ENCODE results near the gene EPN2.
A peak's percentile ranks its signal among the peaks of the same experiment; 100 is the strongest.

Gene EPN2

GRCh38 chr17:19313066-19313745 lies 76.0 kb downstream of the EPN2 start:
- no peak for FAIRE-seq

DNA sequence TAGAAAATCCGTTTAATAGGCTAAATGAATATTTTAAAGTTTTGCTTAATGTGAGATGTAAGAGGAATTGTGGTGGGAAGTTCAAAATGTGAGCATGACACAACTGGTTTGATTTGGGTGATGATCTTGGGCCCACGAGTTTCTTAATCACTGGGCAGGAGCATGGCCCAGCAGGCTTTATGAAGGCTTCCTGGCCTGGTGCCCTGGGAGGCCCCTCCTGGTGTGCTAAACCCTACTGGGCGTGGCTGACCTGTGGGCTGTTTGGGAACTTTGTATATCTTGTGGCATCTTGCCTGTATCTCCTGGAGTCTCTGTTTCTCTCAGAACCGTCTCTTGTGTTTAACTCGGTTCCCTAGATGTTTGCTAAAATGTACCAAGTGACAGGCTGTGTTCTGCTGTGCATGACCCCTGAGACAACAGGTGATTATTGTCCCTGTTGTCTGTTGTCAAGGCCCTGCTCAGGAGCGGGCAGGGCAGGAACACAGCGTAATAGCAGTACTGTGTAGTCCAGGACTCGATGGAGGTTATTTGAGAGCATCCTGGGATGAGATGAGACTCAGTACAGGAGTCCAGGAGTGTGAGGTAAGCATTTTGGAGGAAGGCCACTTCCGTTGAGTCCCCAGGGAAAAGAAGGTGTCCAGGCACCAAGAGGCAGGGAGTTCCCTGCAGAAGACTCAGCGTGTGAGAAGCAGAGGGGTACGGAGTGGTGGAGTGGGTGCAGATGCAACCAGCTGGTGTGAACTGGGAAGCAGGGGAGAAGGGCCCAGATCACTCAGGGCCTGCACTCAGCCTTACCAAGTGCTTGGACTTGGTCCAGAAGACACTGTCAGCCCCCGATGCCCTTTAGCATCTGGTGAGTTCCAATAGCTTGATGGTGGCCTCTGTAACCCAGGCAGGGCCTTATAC lies 76.8 kb downstream of the EPN2 start:
- no peak for FAIRE-seq

DNA sequence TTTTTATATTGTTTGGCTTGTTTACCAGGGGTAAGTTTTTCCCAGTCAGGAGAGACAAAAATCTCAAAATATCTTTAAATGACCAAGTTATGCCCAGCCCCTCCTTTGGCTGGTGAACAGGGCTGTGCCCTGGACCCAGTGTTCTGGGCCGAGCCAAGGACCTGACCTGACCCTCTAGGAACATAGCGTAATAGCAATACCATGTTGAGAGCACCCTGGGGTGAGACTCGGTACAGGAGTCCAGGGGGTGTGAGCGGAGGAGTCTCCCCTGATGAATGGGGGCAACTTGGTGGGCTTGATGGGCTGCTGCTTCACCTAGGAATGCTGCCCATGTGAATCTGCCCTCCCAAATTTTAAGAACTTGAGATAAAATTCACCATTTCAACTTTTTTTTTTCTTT lies 77.9 kb downstream of the EPN2 start:
- FAIRE-seq: no peak

GRCh38 chr17:19316761-19317358 lies 79.7 kb downstream of the EPN2 start:
- FAIRE-seq: no peak

DNA sequence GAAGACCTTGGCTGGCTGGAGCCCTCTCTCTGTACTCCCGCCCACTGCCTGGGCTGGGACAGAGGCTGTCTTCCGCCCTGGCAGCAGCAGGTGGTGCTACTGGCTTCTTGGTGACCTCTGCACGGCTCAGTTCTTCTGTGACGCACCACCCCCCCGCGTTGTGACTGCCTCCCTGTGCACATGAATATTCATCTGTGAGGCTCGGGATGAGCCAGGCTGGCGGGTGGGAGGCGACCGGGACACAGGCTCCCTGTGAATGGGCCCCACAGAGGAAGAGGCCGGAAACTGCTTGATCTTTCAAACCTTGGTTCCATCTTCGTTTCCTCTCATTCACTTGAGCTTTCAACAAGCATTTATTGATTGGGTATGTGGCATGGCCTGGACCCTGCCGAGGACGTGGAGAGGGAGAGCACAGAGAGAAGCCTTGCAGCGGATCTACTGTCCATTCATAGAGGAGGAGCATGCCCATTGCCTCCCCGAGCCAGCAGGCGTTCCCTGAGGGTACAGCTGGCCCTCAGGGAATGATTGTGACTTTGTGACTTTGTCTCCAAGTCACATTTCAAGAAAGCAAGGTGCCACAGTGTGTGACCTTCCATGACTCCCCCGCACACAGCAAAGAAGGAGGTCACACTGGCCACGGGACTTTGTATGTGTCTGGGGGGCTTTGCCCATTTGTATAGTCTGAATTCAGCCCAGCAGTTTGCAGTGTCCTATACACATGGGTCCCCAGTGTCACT lies 80.4 kb downstream of the EPN2 start:
- no peak for FAIRE-seq

GRCh38 chr17:19318611-19319010 lies 81.4 kb downstream of the EPN2 start:
- no peak for FAIRE-seq

- FAIRE-seq: no peak
Measured at GRCh38 chr17:19319771-19320505, 82.8 kb downstream of the EPN2 start.

- no peak for FAIRE-seq
Measured at GRCh38 chr17:19320876-19321275, 83.7 kb downstream of the EPN2 start.

DNA sequence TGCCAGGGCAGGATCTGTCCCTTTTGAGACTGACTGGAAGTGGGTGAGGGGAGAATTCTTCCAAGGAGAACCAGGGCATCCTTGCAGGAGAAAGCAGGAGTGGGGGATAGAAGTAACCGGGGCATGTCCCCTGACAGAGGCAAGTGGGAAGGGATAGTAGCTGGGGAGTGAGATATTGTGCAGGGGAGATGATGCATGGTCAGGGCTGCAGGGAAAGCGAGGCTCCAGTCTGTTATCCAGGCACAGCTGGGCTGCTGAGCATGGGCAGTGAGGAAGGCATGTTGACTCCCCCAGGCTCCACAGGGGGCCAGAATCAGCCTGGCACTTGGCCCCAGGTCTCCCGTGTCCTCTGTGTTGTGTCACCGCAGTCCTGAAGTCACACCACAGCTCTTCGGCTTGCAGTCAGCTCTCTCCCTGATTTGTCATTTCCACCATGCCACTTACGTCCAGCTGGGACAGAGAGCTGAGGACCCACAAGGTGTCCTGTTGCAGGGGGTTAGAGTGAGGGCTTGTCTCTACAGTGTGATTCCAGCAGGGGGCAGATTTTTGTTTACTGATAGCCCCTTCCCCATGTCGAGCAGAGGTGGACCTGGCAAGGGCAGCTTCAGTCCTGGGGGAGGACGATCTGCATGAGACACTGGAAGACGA lies 84.4 kb downstream of the EPN2 start:
- FAIRE-seq: no peak

GRCh38 chr17:19322129-19322505 lies 85.0 kb downstream of the EPN2 start:
- FAIRE-seq: no peak

DNA sequence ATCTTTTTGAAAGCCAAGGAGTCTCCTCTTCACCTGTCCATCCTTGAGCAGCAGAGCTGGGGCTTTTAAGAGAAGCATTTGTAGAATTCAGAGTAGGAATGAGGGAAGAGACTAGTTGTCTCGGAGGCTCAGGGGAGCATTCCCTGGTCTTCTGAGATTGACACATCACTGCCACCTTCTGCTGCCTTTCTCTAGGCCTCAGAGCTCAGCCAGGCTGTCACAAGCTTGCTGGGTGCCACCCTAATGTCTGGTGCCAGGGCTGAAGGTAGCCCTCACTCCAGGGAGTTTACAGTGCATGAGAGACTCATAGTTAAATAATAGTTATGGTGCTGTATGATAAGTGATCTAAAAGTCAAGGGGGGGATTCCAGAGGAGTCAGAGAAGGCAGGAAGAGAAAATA lies 85.7 kb downstream of the EPN2 start:
- FAIRE-seq: no peak

DNA sequence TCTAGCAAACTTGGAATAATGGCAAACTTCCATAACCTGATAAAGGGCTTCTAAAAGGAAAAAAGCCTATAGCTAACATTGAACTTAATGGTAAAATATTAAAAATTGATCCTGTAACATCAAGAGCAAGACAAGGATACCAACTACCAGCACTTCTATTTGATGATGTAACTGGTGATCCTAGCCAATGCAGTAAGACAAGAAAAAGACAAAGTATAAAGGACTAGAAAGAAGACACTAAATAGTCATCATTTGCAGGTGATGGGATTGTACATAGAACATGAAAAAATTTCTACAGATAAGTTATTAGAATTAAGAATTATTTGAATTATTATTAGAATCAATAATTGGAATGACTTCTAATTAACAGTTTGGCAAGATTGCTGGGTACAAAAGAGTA lies 88.4 kb downstream of the EPN2 start:
- FAIRE-seq: peak; percentile 54

DNA sequence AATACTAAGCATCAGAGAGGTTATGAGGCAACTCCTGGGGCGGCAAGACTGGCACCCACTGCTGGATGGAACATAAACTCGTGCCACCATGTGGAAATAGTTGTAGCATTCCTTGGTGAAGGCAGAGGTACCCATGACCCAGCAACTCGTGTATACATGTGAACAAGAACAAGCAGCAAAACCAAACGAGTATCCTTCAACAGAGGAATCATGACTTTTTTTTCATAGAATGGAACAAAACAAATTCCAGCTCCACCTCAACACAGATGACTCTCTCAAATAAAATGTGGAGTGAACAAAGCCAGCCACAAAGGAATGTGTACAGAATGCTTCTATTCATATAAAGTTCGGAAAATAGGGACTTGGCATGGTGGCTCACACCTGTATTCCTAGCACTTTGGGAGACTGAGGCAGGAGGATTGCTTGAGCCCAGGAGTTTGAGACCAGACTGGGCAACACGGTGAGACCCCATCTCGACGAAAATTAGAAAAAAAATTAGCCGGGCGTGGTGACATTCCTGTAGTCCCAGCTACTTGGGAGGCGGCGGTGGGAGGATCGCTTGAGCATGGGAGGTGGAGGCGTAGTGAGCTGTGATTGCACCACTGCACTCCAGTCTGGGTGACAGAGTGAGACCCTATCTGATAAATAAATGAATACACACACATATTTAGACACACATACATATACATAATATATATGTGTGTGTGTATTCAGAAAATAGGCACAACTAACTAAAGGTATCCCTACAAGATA lies 90.0 kb downstream of the EPN2 start:
- FAIRE-seq: no peak

GRCh38 chr17:19328441-19329061 lies 91.4 kb downstream of the EPN2 start:
- no peak for FAIRE-seq

GRCh38 chr17:19329136-19329535 lies 92.0 kb downstream of the EPN2 start:
- FAIRE-seq: no peak

GRCh38 chr17:19329839-19330238 lies 92.7 kb downstream of the EPN2 start:
- no peak for FAIRE-seq

GRCh38 chr17:19330271-19330670 lies 93.1 kb downstream of the EPN2 start:
- no peak for FAIRE-seq

- FAIRE-seq: no peak
Measured at GRCh38 chr17:19331134-19331533, 94.0 kb downstream of the EPN2 start.

DNA sequence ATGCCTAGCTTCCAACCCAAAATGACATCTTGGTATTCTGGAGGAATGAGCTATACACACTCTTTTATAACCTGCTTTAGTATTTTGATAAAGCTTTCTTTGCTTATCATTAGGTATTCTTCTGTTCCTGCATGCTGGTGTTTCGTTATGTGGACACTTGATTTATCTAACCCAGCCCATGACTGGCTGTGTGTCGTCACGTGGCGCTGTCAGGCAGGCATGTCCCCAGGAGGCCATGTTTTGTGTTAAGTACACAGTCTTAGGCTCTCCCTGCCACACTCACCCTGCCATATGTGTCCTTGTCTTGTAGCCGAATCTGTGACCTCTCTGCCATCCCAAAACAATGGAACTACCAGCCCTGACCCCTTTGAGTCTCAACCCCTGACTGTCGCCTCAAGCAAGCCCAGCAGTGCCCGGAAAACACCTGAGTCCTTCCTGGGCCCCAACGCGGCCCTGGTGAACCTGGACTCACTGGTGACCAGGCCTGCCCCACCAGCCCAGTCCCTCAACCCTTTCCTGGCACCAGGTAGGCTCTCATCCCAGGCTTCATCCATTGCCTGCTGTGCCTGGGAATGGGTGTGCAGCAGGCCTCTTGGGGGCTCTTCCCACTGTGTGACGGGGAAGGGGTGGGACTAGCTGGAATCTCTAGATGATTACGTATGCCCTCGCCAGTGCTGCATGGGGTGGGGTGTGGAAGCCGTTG lies 94.5 kb downstream of the EPN2 start:
- no peak for FAIRE-seq

Measured in A204.1 (cell line).